Endometrium (tissue), 2 donors: ENCODE results near the gene RTN4.

ENCODE experiments used
- FAIRE-seq: peaks from 2 replicates; lab custom pipeline; 2012; peaks lifted over from hg19 to GRCh38; lab: Jason Lieb, UNC
- donor health status: control.
- donor health status: control.

The RTN4 gene

GRCh38 chr2:54948120-54948519 is 102.1 kb downstream of the RTN4 start:
- FAIRE-seq, result no peak

GRCh38 chr2:54947646-54948045 is 102.6 kb downstream of the RTN4 start:
- FAIRE-seq, result no peak

- FAIRE-seq, result no peak
These were observed 103.1 kb downstream of the RTN4 start for GRCh38 chr2:54947136-54947535.

- FAIRE-seq, result no peak
These were observed 103.9 kb downstream of the RTN4 start for GRCh38 chr2:54946220-54946805.

- no peak for FAIRE-seq
These were observed 104.6 kb downstream of the RTN4 start for GRCh38 chr2:54945391-54946219.

GRCh38 chr2:54944724-54945326 is 105.4 kb downstream of the RTN4 start:
- no peak for FAIRE-seq

GRCh38 chr2:54942373-54942772 is 107.9 kb downstream of the RTN4 start:
- FAIRE-seq, result no peak

- no peak for FAIRE-seq
These were observed 108.8 kb downstream of the RTN4 start for GRCh38 chr2:54941248-54941984.

- no peak for FAIRE-seq
These were observed 109.5 kb downstream of the RTN4 start for GRCh38 chr2:54940723-54941122.

GRCh38 chr2:54939446-54940118 is 110.7 kb downstream of the RTN4 start:
- FAIRE-seq, result no peak

- no peak for FAIRE-seq
These were observed 113.5 kb downstream of the RTN4 start for GRCh38 chr2:54936766-54937165.

- no peak for FAIRE-seq
These were observed 114.9 kb downstream of the RTN4 start for GRCh38 chr2:54935389-54935788.

- no peak for FAIRE-seq
These were observed 118.8 kb downstream of the RTN4 start for GRCh38 chr2:54931473-54931872.

GRCh38 chr2:54928719-54929118 is 121.5 kb downstream of the RTN4 start:
- FAIRE-seq, result no peak

- FAIRE-seq, result no peak
These were observed 122.3 kb downstream of the RTN4 start for GRCh38 chr2:54927751-54928615.

GRCh38 chr2:54927085-54927750 is 123.0 kb downstream of the RTN4 start:
- no peak for FAIRE-seq

- FAIRE-seq, result no peak
These were observed 125.2 kb downstream of the RTN4 start for GRCh38 chr2:54925022-54925421.

- no peak for FAIRE-seq
These were observed 126.1 kb downstream of the RTN4 start for GRCh38 chr2:54924121-54924520.
